HepG2 (cell line): ENCODE measurements around the gene NCOA7.

Experiments
- CTCF ChIP-seq: sonication (generic); formaldehyde crosslinking; IDR thresholded peaks from 2 replicates; pipeline ENCODE4 v1.5.0; 2020; ENCODE audit warnings: mild to moderate bottlenecking, missing genetic modification reagents, moderate library complexity
- HOXD1 ChIP-seq: sonication (generic); formaldehyde crosslinking; IDR thresholded peaks from 2 replicates; pipeline ENCODE4 v1.5.0; 2020; ENCODE audit warnings: missing genetic modification reagents
- KDM1A ChIP-seq: IDR thresholded peaks from 2 replicates; pipeline ENCODE4 v1.6.1; 2016; ENCODE audit warnings: missing compliant biosample characterization
- MAX ChIP-seq: IDR thresholded peaks from 2 replicates; pipeline ENCODE4 v1.6.1; 2012; ENCODE audit warnings: inconsistent platforms
- MEIS1 ChIP-seq: sonication (generic); formaldehyde crosslinking; IDR thresholded peaks from 2 replicates; pipeline ENCODE4 v1.9.0; 2021; ENCODE audit warnings: mild to moderate bottlenecking, missing genetic modification reagents, moderate library complexity, borderline replicate concordance
- NCOR1 ChIP-seq: fragments of 200-600 bp; sonication (generic); IDR thresholded peaks from 2 replicates; pipeline ENCODE4 v1.7.0; 2017; ENCODE audit warnings: antibody characterized with exemption, low read length, borderline replicate concordance
- NR2C2 ChIP-seq: sonication (generic); formaldehyde crosslinking; IDR thresholded peaks from 2 replicates; pipeline ENCODE4 v1.4.0; 2020; ENCODE audit warnings: missing genetic modification reagents, mild to moderate bottlenecking, moderate library complexity, borderline replicate concordance
- NR2F6 ChIP-seq, 2 experiments: IDR thresholded peaks; 2 replicates each; pipeline ENCODE4 v1.6.1; 2016; ENCODE audit warnings: antibody characterized with exemption in 1 of 2, mild to moderate bottlenecking in 1 of 2
- PCBP2 ChIP-seq: fragments of 200-400 bp; formaldehyde crosslinking; optimal IDR thresholded peaks from 2 replicates; pipeline ENCODE3; 2018; ENCODE audit warnings: low read length, low read depth; ENCODE audit not compliant: poor library complexity, severe bottlenecking
- POLR2A ChIP-seq, 2 experiments: IDR thresholded peaks; 2 replicates each; pipeline ENCODE4 v1.6.1; 2011; ENCODE audit warnings: low read depth in 2 of 2, low read length in 2 of 2, mild to moderate bottlenecking in 1 of 2, moderate library complexity in 1 of 2; ENCODE audit not compliant: insufficient read depth in 1 of 2
- USF2 ChIP-seq, 2 experiments: sonication (generic) in 1 of 2; formaldehyde crosslinking in 1 of 2; IDR thresholded peaks; 2 replicates each; pipeline versions ENCODE4 v1.5.1 to v1.6.1; 2011 to 2020; ENCODE audit warnings: borderline replicate concordance in 1 of 2, low read depth in 1 of 2, low read length in 1 of 2, mild to moderate bottlenecking in 1 of 2, missing genetic modification reagents in 1 of 2, moderate library complexity in 1 of 2
- ZNF335 ChIP-seq: sonication (generic); formaldehyde crosslinking; IDR thresholded peaks from 2 replicates; pipeline ENCODE4 v1.4.0; 2020; ENCODE audit warnings: missing genetic modification reagents
- ZNF530 ChIP-seq: sonication (generic); formaldehyde crosslinking; IDR thresholded peaks from 2 replicates; pipeline ENCODE4 v1.5.0; 2020; ENCODE audit warnings: low read depth, mild to moderate bottlenecking, missing genetic modification reagents

GRCh38 chr6:125809570-125810170 is 18.9 kb downstream of the NCOA7 start:
- TF ChIP-seq CTCF (no peak), MEIS1 (no peak), HOXD1 (CRISPR knock-in tag) (no peak), KDM1A (no peak), MAX (no peak), NR2C2 (CRISPR knock-in tag) (no peak), POLR2A (IDR thresholded peaks at IDR 0.05; ENCODE audit: insufficient read depth in 1 of 2, low read depth in 2 of 2, low read length in 2 of 2) (no peak), ZNF530 (CRISPR knock-in tag) (no peak), NR2F6 (IDR thresholded peaks at IDR 0.05) (no peak), NR2F6 (CRISPR knock-in tag; IDR thresholded peaks at IDR 0.05) (no peak), ZNF335 (CRISPR knock-in tag) (no peak), USF2 (IDR thresholded peaks at IDR 0.05; ENCODE audit: low read depth, low read length) (no peak), USF2 (CRISPR knock-in tag; IDR thresholded peaks at IDR 0.05; ENCODE audit: borderline replicate concordance) (no peak), PCBP2 (no peak), NCOR1 (no peak)
